Measurements from ENCODE around the gene KRTAP29-1. TPM values are rescaled to one million over a fixed set of nuclear protein-coding genes. Genes with fewer than 3 reads are reported as not detected.
"Not testable (repeated sequence)": the region's sequence is repeated elsewhere in the genome, so short reads cannot be mapped to it uniquely, and the experiment has no call there.

KRTAP29-1 gene
- total RNA-seq, 1 donor from 2014 or later, result not detected

- no peak for DNase-seq (ENCODE audit: low read depth in 2 of 2)
Observed at GRCh38 chr17:41301204-41301790, 1.4 kb downstream of the KRTAP29-1 start.

DNA sequence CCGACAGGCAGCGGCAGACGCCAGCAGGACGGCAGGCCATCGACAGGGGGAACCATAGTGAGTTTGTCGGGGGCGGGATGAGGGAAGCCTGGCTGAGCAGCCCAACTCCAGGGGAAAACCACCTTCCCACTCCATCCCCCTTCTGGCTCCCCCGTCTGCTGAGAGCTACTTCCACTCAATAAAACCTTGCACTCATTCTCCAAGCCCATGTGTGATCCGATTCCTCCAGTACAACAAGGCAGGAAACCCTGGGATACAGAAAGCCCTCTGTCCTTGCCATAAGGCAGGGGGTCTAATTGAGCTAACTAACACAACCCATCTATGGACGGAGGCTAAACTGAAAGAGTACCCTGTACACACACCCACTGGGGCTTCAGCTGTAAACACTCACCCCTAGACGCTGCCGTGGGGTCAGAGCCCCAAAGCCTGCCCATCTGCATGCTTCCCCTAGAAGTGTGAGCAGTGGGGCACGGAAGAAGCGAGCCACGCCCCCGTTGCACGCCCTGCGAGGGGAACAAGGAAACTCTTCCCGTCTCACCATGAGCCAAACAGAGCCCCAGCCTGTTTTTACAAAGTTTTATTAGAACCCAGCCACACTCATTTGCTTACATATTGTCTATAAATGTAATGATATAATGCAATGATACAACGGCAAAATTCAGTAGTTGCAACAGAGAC is 4.1 kb downstream of the KRTAP29-1 start:
- no peak for DNase-seq (ENCODE audit: low read depth in 2 of 2)

DNA sequence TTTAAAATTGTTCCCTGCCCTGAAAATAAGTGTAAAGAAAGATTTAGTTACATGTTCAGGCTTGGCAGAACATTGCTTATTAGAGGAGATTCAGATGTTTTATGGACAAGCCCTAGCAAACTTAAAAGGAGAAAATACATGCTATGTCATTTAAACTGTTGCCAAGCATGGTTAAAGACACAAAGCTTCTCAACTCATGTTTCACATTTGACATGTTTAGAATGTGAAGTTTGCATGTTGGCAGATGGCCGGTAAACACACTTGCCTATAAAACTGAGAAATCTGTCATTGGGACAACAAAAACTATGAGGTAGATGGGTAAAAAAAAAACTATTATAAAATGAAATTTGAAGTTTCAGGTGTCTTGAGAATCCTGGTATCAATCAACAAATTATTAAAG is 5.8 kb downstream of the KRTAP29-1 start:
- no peak for DNase-seq (ENCODE audit: low read depth in 2 of 2)

DNA sequence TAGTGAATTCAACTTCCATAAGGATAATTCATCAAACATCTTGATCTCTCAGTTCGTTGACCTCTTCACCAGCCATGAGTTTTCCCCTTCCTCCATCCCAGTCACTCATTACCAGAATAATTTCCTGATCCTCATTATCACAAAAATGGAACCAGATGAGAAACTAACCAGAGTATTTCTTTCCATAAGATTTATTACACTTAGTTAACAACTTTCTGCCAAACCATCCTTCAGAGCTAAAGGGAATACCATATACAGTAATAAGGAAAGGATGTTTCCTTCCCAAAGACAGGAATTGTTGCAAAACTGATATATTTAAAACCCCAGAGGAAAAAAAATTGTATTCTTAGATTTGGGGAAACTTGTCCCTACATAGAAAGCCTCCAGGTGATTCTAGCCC is 8.6 kb downstream of the KRTAP29-1 start:
- no peak for DNase-seq (ENCODE audit: low read depth in 2 of 2)

GRCh38 chr17:41287050-41287449 is 15.6 kb downstream of the KRTAP29-1 start:
- DNase-seq (ENCODE audit: low read depth in 2 of 2), result no peak

DNA sequence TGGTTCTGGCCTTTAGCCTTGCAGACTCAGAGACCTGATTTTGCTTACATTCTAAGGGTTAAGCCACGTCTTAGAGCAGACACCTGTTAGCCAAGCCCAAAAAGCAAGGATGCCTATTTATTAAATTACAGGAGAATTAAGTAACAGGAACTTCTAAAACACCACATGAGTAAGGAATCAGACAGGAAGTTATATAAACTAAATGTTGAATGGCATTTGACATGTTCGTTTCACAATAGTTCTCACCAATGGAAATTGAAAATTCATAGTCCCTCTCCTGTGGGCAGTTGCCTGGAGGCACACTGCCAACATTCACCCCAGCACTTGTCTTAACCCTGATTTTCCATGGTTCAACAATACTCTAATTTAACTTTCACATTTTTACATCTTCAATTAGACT is 18.1 kb downstream of the KRTAP29-1 start:
- no peak for DNase-seq (ENCODE audit: low read depth in 2 of 2)

DNA sequence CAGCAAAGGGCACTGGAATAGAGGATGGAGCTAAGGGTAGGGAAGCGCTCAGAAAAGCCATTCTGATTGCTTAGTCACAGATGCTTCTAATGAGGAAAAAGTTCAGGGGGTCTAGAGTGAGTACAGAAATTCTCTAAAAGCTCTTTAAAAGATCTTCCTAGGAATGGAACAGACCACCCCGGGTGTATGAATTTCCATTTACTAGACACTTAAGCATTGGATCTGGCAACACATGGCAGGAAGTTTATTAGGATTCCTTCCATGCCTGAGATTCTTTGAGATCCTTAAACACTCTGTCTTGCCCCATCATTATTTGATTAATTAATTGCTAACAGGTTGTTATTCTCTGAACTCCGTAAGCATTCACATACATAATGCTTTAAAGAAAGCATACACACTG is 18.6 kb downstream of the KRTAP29-1 start:
- DNase-seq (ENCODE audit: low read depth in 2 of 2), result no peak

DNA sequence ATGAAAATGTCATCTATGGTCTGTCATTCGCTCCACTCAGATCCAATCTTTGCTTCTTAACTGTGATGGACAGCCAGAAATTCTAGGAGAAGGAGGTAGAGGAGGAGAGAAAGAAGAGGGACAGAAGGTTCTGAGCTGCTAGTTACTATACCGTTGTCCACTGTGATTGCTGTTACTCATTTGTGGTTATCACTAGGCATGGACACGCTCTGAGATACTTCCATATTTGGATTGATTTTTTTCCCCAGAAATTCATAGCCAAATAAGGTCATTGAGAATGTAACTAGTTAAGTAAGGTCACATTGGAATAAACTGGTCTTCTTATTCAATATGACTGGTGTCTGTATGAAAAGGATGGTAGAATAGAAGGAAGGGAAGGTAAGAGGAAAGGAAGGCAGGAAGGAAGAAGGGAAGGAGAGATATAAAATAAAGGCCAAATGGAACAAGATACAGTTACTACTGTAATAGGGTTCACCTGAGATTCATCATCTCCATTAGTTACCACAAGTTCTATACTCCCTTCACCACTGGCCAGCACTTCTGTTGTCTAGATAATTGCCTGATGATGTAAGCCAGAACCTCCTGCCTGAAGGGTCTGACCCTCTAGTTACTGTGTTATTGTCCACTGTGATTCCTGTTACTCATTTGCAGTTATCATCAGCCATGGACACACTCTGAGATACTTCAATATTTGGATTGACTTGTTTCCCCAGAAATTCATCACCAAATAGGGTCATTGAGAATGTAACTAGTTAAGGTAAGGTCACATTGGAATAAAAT is 24.3 kb downstream of the KRTAP29-1 start:
- DNase-seq (ENCODE audit: low read depth in 2 of 2), result no peak

- DNase-seq (ENCODE audit: low read depth in 2 of 2), result not testable (repeated sequence)
Observed at GRCh38 chr17:41275648-41276190, 26.9 kb downstream of the KRTAP29-1 start, which contains the start of gene KRTAP9-7. TSS of gene KRTAP9-7 (plus strand) at chr17:41275698. CDS start at chr17:41275698, 0 bp downstream.

GRCh38 chr17:41271858-41272257 is 30.8 kb downstream of the KRTAP29-1 start:
- DNase-seq (ENCODE audit: low read depth in 2 of 2), result no peak

- DNase-seq (ENCODE audit: low read depth in 2 of 2), result not testable (repeated sequence)
Observed at GRCh38 chr17:41271323-41271722, 31.3 kb downstream of the KRTAP29-1 start.

GRCh38 chr17:41267711-41268110 is 34.9 kb downstream of the KRTAP29-1 start:
- DNase-seq (ENCODE audit: low read depth in 2 of 2), result no peak

DNA sequence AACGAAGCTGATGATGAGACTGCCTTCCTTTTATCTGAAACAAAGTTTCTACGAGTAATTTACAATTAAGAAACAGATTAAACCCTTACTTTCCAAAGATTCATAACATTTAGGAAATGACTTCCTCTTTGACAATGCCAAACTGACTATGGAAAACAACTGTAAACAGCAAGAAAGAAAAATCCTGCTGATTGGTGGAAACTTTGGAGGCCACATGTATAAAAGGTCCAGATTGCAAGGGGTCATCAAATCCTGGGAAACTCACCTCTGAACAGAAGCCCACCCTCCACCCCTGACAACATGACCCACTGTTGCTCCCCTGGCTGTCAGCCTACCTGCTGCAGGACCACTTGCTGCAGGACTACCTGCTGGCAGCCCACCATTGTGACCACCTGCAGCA is 37.6 kb downstream of the KRTAP29-1 start, which contains the start of gene KRTAP9-6:
KRTAP9-6 (plus strand) TSS at position 301 of the 400 bp plus-strand sequence; CDS start at position 301, 0 bp downstream.
- DNase-seq (ENCODE audit: low read depth in 2 of 2), result no peak

DNA sequence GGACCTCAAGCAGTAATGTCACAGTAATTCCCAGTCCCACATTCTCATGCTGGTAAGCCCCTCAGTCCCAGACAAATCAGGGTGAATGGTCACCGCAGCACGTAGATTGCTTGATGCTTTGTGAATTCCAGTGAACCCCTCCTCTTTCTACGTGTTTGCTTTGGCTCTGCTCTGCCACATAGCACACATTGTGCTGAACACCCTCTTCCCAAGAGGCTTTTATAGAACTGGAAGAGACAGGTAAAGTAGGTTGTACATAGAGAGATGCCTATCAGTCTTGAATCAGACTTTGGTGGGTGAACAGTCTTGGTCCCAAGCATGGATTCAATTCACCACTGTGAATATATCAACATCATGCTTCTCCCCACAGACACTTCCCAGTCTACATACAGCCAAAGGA is 38.1 kb downstream of the KRTAP29-1 start:
- DNase-seq (ENCODE audit: low read depth in 2 of 2), result no peak

- no peak for DNase-seq (ENCODE audit: low read depth in 2 of 2)
Observed at GRCh38 chr17:41263212-41263611, 39.4 kb downstream of the KRTAP29-1 start.

DNA sequence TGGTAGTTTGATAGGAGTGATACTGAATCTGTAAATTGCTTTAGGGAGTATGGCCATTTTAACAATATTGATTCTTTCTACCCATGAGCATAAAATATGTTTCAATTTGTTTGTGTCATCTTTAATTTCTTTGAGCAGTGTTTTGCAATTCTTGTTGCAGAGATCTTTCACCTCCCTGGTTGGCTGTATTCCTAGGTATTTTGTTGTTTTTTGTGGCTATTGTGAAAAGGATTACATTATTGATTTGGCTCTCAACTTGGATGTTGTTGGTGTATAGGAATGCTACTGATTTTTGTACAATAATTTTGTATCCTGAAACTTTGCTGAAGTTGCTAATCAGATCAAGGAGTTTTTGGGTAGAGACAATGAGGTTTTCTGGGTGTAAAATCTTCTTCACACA is 44.2 kb downstream of the KRTAP29-1 start:
- DNase-seq (ENCODE audit: low read depth in 2 of 2), result no peak

DNA sequence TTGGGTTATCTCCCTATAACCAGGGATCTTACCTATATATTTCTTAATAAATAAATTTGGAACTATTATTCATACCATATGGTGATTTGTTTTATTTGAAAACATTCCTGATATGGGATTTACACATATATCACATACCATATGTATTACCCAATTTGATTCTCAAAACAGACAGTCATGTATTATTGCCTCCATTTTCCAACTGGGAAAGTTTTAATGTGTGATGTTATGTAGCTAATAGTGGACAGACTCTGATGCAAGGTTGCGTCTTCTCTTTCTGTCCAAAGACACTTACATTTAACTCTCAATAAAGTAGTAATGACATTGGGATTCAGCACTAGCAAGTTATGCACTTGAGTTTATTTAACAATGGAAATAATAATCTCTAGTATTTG is 46.4 kb downstream of the KRTAP29-1 start:
- no peak for DNase-seq (ENCODE audit: low read depth in 2 of 2)

DNA sequence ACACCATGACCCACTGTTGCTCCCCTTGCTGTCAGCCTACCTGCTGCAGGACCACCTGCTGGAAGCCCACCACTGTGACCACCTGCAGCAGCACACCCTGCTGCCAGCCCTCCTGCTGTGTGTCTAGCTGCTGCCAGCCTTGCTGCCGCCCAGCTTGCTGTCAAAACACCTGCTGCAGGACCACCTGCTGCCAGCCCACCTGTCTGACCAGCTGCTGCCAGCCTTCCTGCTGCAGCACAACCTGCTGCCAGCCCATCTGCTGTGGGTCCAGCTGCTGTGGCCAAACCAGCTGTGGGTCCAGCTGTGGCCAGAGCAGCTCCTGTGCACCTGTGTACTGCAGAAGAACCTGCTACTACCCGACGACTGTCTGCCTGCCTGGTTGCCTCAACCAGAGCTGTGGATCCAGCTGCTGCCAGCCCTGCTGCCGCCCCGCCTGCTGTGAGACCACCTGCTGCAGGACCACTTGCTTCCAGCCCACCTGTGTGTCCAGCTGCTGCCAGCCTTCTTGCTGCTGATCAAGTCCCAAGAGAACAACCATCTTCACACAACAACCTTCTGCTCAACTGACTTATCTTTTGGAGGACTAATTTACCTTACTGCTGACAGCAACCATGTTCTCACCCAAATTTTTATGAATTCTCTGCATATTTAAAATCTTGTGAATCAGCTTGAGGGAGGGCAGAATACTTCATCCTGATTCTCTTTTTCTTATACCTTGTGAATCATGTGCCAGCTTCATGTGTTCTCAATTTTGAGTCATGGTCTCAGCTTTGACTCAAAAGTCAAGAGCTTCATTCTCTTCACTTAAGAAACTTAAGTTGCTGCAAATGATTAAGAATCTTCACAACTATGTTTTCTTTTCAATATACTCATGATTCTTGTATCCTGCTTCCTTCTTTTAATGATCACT is 47.0 kb downstream of the KRTAP29-1 start, which contains the start of gene KRTAP9-9:
KRTAP9-9 (plus strand) TSS at position 4 of the 910 bp plus-strand sequence.
- not testable (repeated sequence) for DNase-seq (ENCODE audit: low read depth in 2 of 2)

DNA sequence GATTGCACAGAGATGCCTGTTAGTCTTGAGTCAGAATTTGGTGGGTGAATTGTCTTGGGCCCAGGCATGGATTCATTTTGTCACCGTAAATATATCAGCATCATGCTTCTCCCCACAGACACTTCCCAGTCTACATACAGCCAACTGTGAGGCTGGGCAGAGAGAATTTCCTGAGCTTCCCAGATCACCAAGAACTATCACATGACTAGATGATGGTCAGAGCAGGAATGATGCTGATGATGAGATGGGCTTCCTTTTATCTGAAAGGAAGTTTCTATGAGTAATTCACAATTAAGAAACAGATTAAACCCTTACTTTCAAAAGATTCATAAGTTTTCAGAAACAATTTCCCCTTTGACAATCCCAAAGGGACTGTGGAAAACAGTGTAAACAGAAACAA is 47.8 kb downstream of the KRTAP29-1 start:
- DNase-seq (ENCODE audit: low read depth in 2 of 2), result no peak
